H1 (cell line): ENCODE data around the gene CCNK. TPM values are rescaled to one million over a fixed set of nuclear protein-coding genes. Genes with fewer than 3 reads are reported as not detected.

ENCODE experiments used
- CTCF ChIA-PET: fragments of 300-600 bp; sonication (Branson Sonifier 250); formaldehyde crosslinking; loops from one replicate; lab custom pipeline; 2021; ENCODE audit not compliant: partially characterized antibody; lab: Charles Lee
- POLR2A ChIA-PET: fragments of 300-600 bp; sonication (Branson Sonifier 250); formaldehyde crosslinking; loops from one replicate; lab custom pipeline; 2021; ENCODE audit warnings: inconsistent platforms; ENCODE audit not compliant: partially characterized antibody; lab: Charles Lee
- DNase-seq, 2 experiments: peaks; one replicate each; pipeline versions ENCODE4 v3.0.0 to v3.0.0-alpha.2; 2010 to 2022; ENCODE audit warnings: low spot score in 2 of 2, low read depth in 1 of 2, mixed read lengths in 1 of 2
- FAIRE-seq: peaks from 2 replicates; lab custom pipeline; 2011; peaks lifted over from hg19 to GRCh38; lab: Jason Lieb, UNC
- H2AFZ ChIP-seq: 2 replicates; pipeline ENCODE4 v1.8.1; 2012; ENCODE audit warnings: low read length, inconsistent platforms
- H2AK5ac ChIP-seq: 2 replicates; pipeline ENCODE4 v1.6.1; 2013; ENCODE audit warnings: low read depth, low read length
- H2BK120ac ChIP-seq: replicated peaks from 2 replicates; pipeline ENCODE3; 2013; ENCODE audit warnings: low read depth, low read length, inconsistent platforms
- H2BK12ac ChIP-seq: 2 replicates; pipeline ENCODE4 v1.6.1; 2013; ENCODE audit warnings: low read depth, low read length
- H2BK15ac ChIP-seq: 2 replicates; pipeline ENCODE4 v1.6.1; 2013; ENCODE audit warnings: low read length
- H2BK20ac ChIP-seq: 2 replicates; pipeline ENCODE4 v1.6.1; 2013; ENCODE audit warnings: low read length
- H2BK5ac ChIP-seq: 2 replicates; pipeline ENCODE4 v1.6.1; 2013; ENCODE audit warnings: low read depth, low read length
- H3K14ac ChIP-seq: 2 replicates; pipeline ENCODE4 v1.6.1; 2013; ENCODE audit warnings: inconsistent platforms; ENCODE audit not compliant: insufficient read length
- H3K18ac ChIP-seq: 2 replicates; pipeline ENCODE4 v1.6.1; 2013; ENCODE audit warnings: low read length; ENCODE audit errors: extremely low read depth
- H3K23ac ChIP-seq: 2 replicates; pipeline ENCODE4 v1.6.1; 2013; ENCODE audit warnings: inconsistent platforms; ENCODE audit not compliant: insufficient read length
- H3K23me2 ChIP-seq: 2 replicates; pipeline ENCODE4 v1.6.1; 2013; ENCODE audit warnings: low read depth, low read length
- H3K27ac ChIP-seq: 2 replicates; pipeline ENCODE4 v1.6.1; 2011; ENCODE audit warnings: low read depth, low read length, inconsistent platforms
- H3K27me3 ChIP-seq, 4 experiments: replicated peaks in 1 of 4; 1 replicate in 1 of 4; 2 replicates in 3 of 4; pipeline versions ENCODE4 v1.6.1 to v1.8.1; 2011 to 2013; ENCODE audit warnings: low read length in 3 of 4, mild to moderate bottlenecking in 3 of 4, inconsistent platforms in 2 of 4, mixed read lengths in 2 of 4, moderate library complexity in 1 of 4; ENCODE audit not compliant: control insufficient read depth in 3 of 4, insufficient read depth in 3 of 4; ENCODE audit errors: extremely low read depth in 1 of 4
- H3K36me3 ChIP-seq, 4 experiments: 2 replicates each; pipeline versions ENCODE4 v1.6.1 to v1.8.1; 2011 to 2013; ENCODE audit warnings: mild to moderate bottlenecking in 4 of 4, low read length in 3 of 4, moderate library complexity in 2 of 4, control low read depth in 1 of 4, inconsistent platforms in 1 of 4; ENCODE audit not compliant: insufficient read depth in 4 of 4, control insufficient read depth in 2 of 4
- H3K4ac ChIP-seq: replicated peaks from 2 replicates; pipeline ENCODE3; 2013; ENCODE audit warnings: low read length, low read depth, mixed read lengths, inconsistent platforms; ENCODE audit not compliant: insufficient read length
- H3K4me1 ChIP-seq, 4 experiments: replicated peaks in 1 of 4; 1 replicate in 1 of 4; 2 replicates in 3 of 4; pipeline versions ENCODE4 v1.6.1 to v1.8.1; 2011 to 2013; ENCODE audit warnings: low read length in 3 of 4, inconsistent platforms in 2 of 4, mixed read lengths in 1 of 4; ENCODE audit not compliant: insufficient read depth in 4 of 4, control insufficient read depth in 3 of 4
- H3K4me2 ChIP-seq, 2 experiments: 2 replicates each; pipeline versions ENCODE4 v1.6.1 to v1.8.1; 2011 to 2013; ENCODE audit warnings: low read depth in 2 of 2, low read length in 2 of 2, control low read depth in 1 of 2, inconsistent platforms in 1 of 2, mild to moderate bottlenecking in 1 of 2; ENCODE audit not compliant: insufficient read depth in 1 of 2
- H3K4me3 ChIP-seq, 4 experiments: fragments of 200-600, 300-600 bp in 1 of 4; sonication (generic), shearing (Covaris generic), sonication (Bioruptor Twin) in 1 of 4; 2 replicates each; pipeline versions ENCODE4 v1.5.1 to v1.8.1; 2011 to 2016; ENCODE audit warnings: low read length in 4 of 4, low read depth in 3 of 4, control low read depth in 2 of 4, inconsistent platforms in 2 of 4, mild to moderate bottlenecking in 2 of 4, mixed read lengths in 1 of 4, moderate library complexity in 1 of 4; ENCODE audit not compliant: insufficient read depth in 2 of 4; ENCODE audit errors: extremely low read depth in 1 of 4
- H3K56ac ChIP-seq: replicated peaks from 2 replicates; pipeline ENCODE3; 2013; ENCODE audit warnings: low read depth, mild to moderate bottlenecking, mixed read lengths, low read length, inconsistent platforms; ENCODE audit not compliant: insufficient read length
- H3K79me1 ChIP-seq: 2 replicates; pipeline ENCODE4 v1.6.1; 2013; ENCODE audit warnings: low read depth, low read length, control low read depth
- H3K79me2 ChIP-seq, 2 experiments: 2 replicates each; pipeline versions ENCODE4 v1.6.1 to v1.8.1; 2012 to 2013; ENCODE audit warnings: low read length in 2 of 2, mild to moderate bottlenecking in 2 of 2, inconsistent platforms in 1 of 2; ENCODE audit not compliant: insufficient read depth in 2 of 2, control insufficient read depth in 1 of 2
- H3K9ac ChIP-seq, 4 experiments: replicated peaks in 1 of 4; 1 replicate in 1 of 4; 2 replicates in 3 of 4; pipeline versions ENCODE4 v1.6.1 to v1.8.1; 2011 to 2013; ENCODE audit warnings: low read depth in 3 of 4, low read length in 3 of 4, control low read depth in 2 of 4, mild to moderate bottlenecking in 2 of 4, moderate library complexity in 2 of 4, inconsistent platforms in 1 of 4; ENCODE audit errors: extremely low read depth in 1 of 4
- H3K9me3 ChIP-seq, 2 experiments: 2 replicates each; pipeline versions ENCODE4 v1.6.1 to v1.8.1; 2012 to 2013; ENCODE audit warnings: mild to moderate bottlenecking in 2 of 2, moderate library complexity in 2 of 2, control low read depth in 1 of 2, inconsistent platforms in 1 of 2, low read depth in 1 of 2, low read length in 1 of 2, mixed read lengths in 1 of 2; ENCODE audit not compliant: insufficient read depth in 2 of 2
- H4K20me1 ChIP-seq, 2 experiments: replicated peaks in 1 of 2; 2 replicates each; pipeline versions ENCODE3 to v1.8.1; 2011 to 2013; ENCODE audit warnings: inconsistent platforms in 2 of 2, low read length in 2 of 2, mild to moderate bottlenecking in 1 of 2; ENCODE audit not compliant: insufficient read depth in 2 of 2, control insufficient read depth in 1 of 2
- H4K5ac ChIP-seq: 2 replicates; pipeline ENCODE4 v1.6.1; 2013; ENCODE audit warnings: low read length, low read depth, mixed read lengths, inconsistent platforms; ENCODE audit not compliant: insufficient read length
- H4K8ac ChIP-seq: 2 replicates; pipeline ENCODE4 v1.8.0; 2013; ENCODE audit warnings: mild to moderate bottlenecking, moderate library complexity, low read length, inconsistent platforms; ENCODE audit not compliant: insufficient read depth; ENCODE audit errors: extremely low read depth
- H4K91ac ChIP-seq: replicated peaks from 2 replicates; pipeline ENCODE3; 2013; ENCODE audit warnings: low read length, mixed read lengths, inconsistent platforms; ENCODE audit not compliant: insufficient read length
- WGBS, 2 experiments: shearing (Covaris generic) in 1 of 2; methylation state at CpG; one replicate each; pipeline versions ENCODE4 v1.1.6 to v1.1.7; 2013 to 2015; ENCODE audit warnings: low lambda C conversion rate in 2 of 2, mixed read lengths in 2 of 2, inconsistent platforms in 1 of 2, low coverage in 1 of 2, missing lambda C conversion rate in 1 of 2; ENCODE audit not compliant: insufficient replicate concordance in 2 of 2, insufficient coverage in 1 of 2, insufficient read length in 1 of 2; ENCODE audit errors: extremely low coverage in 1 of 2, missing lambda C conversion rate in 1 of 2; 5-methylcytosine and 5-hydroxymethylcytosine counted together
- polyA plus RNA-seq, 7 experiments: library from polyadenylated mRNA; depleted of rRNA in 3 of 7; stranded (reverse) in 5 of 7; unstranded in 2 of 7; fragments of >200 nt in 5 of 7; fragments of 200-250 nt in 2 of 7; gene quantifications; 1 replicate in 5 of 7; 2 replicates in 1 of 7; 4 replicates in 1 of 7; pipeline versions ENCODE4 v1.2.1 to v1.2.3, GENCODE V29; 2011 to 2013; ENCODE audit warnings: missing spikeins in 2 of 7, mixed read lengths in 2 of 7
- total RNA-seq: library from RNA; stranded (reverse); fragmentation: NEBNext Ultra II Directional; extraction: Animal tissue kit (Norgen Biotek cat#: 25700); gene quantifications from 2 replicates; pipeline ENCODE4 v1.2.1, GENCODE V29; 2021

Gene CCNK
- total and polyA plus RNA-seq, 2 of the 8 experiments (the other 6 are each of a cell fraction or from before 2014, with no cell fraction given): 10.7 to 82.7 TPM

DNA sequence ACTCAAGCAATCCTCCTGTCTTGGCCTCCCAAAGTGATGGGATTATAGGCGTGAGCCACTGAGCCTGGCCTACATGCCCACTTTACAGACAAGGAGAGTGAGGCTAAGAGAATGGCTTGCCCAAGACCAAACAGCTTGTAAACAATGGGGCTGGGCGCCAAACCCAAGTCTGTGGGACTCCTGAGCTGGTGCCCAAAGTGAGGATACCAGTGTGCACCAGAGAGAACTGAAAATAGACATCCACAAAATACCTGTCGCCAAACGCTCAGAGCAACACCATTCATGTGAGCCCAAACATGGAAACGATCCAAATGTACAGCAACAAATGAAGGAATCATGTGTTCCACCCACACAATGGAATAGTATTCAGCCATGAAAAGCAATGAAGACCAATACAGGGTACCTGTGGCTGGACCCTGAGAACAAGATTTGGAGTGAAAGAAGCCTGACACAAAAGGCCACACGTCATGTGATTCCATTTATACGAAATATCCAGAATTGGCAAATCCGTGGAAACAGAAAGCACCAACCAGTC, 38.2 kb downstream of the CCNK start:
- no peak for DNase-seq
- H4K91ac ChIP-seq: no peak overlapping the region
- peaks cover 3 to 5% of the 10 kb centered on the region in 2 experiments for H4K20me1 ChIP-seq
- H3K9me3 ChIP-seq: no peaks in the 10 kb centered on the region
- ChIA-PET POLR2A (interaction anchor here (0.6 kb wide), 1 partner anchor 15 kb away, joined by 3 read pairs; no protein-coding TSS in a partner anchor), CTCF (interaction anchor here (0.6 to 3.1 kb wide), 9 partner anchors 14 to 442 kb away, joined by 3 to 13 read pairs (median 3); no protein-coding TSS in a partner anchor)
- H3K4me2 ChIP-seq: no peak overlapping the region
- no peak overlapping the region for H3K9ac ChIP-seq
- H3K56ac ChIP-seq: no peak overlapping the region
- H3K14ac ChIP-seq: no peak overlapping the region
- H2AFZ ChIP-seq: no peak overlapping the region
- 0 out of 2 replicates have a peak, but pooled peaks cover 2% of the 10 kb centered on the region for H3K23me2 ChIP-seq
- H2BK5ac ChIP-seq: no peak overlapping the region
- H3K4ac ChIP-seq: no peak overlapping the region
- peaks cover 4% of the 10 kb centered on the region; the same call in 1 of the 2 replicates for H3K79me1 ChIP-seq
- no peak overlapping the region for H3K18ac ChIP-seq
- H2BK15ac ChIP-seq: no peak overlapping the region
- no peak overlapping the region for H4K5ac ChIP-seq
- H4K8ac ChIP-seq: no peak overlapping the region
- peaks cover 0 to 2% of the 10 kb centered on the region in 2 experiments; a peak in 1 of 4 replicates for H3K79me2 ChIP-seq
- H2BK20ac ChIP-seq: no peak overlapping the region
- H3K27me3 ChIP-seq: no peaks in the 10 kb centered on the region
- 97% methylated on average over 8 of the region's 8 CpGs; no CpG with 5 or more reads in 1 of the 2 experiments for WGBS, 2 experiments
- H3K23ac ChIP-seq: no peak overlapping the region
- H2BK12ac ChIP-seq: no peak overlapping the region
- H3K36me3 ChIP-seq: peaks cover 0 to 4% (median 0%) of the 10 kb centered on the region in 4 experiments; a peak in 2 of 8 replicates
- H3K4me1 ChIP-seq: peaks cover 10 to 25% (median 19%) of the 10 kb centered on the region in 4 experiments
- no peak overlapping the region for H2AK5ac ChIP-seq
- FAIRE-seq: no peak
- H3K27ac ChIP-seq: no peak overlapping the region
- H3K4me3 ChIP-seq: no peak overlapping the region
- H2BK120ac ChIP-seq: no peak overlapping the region
